Left forelimb (tissue), 1 donor: ENCODE measurements around the gene MBNL3.
"Not testable (repeated sequence)": the region's sequence is repeated elsewhere in the genome, so short reads cannot be mapped to it uniquely, and the experiment has no call there.

Experiments used
- DNase-seq: peaks from one replicate; pipeline ENCODE4 v3.0.0-alpha.2; 2018; ENCODE audit warnings: low spot score

Gene MBNL3

GRCh38 chrX:132474544-132475248 is 14.1 kb downstream of the MBNL3 start:
- no peak for DNase-seq

- no peak for DNase-seq
Observed at GRCh38 chrX:132472397-132472796, 16.4 kb downstream of the MBNL3 start.

- DNase-seq: no peak
Observed at GRCh38 chrX:132470831-132471230, 18.0 kb downstream of the MBNL3 start.

- DNase-seq: no peak
Observed at GRCh38 chrX:132470179-132470578, 18.7 kb downstream of the MBNL3 start.

- no peak for DNase-seq
Observed at GRCh38 chrX:132468454-132468853, 20.4 kb downstream of the MBNL3 start.

DNA sequence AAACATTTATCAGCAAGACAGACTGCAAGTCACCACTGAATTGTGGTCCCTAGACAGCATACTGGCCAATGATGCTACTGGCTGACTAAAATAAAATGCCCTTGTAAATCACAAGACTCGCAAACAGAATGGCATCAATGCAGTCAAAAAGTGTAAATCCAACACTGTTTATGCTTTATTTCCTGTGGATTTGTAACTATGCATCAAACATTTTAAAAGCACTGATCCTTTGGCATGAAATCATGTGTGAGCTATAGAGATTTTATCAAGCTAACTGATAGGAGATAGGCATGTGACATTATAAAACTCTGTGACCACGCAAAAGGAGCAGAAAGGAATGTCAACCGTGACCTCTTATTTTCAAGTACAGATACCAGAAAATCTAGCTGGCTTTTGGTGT is 20.8 kb downstream of the MBNL3 start:
- DNase-seq: no peak

- no peak for DNase-seq
Observed at GRCh38 chrX:132467026-132467425, 21.8 kb downstream of the MBNL3 start.

- no peak for DNase-seq
Observed at GRCh38 chrX:132463411-132463810, 25.4 kb downstream of the MBNL3 start.

- DNase-seq: no peak
Observed at GRCh38 chrX:132461886-132462285, 27.0 kb downstream of the MBNL3 start.

DNA sequence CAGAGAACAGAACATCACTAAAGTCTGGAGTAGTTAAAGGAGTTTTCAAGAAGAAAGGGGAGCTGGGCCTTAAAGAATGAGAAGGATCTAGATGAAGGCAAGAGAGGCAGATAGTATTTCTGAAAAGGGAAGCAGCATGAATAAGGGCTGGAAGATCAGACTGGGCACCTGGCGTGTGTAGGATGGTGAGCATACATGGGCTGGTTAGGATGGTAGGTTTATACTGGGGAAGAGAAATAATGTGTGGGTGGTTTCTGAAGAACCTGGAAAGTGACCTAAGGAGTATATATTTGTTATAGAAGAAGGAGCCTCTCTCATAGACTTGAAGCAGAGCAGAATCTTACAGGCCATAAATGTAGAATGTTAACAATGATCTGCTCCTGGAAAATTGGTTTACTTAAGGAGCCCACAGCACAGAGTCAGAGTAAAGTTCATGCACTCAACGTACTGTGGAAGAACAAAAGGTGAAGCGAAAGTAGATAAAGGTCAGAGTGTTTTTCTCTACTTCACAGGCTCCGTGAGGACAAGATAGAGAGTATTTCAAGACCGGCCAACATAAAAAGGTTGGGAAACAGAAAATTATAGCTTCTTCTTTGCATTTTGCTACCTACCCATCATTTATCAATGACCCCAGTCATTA is 35.8 kb downstream of the MBNL3 start:
- no peak for DNase-seq

DNA sequence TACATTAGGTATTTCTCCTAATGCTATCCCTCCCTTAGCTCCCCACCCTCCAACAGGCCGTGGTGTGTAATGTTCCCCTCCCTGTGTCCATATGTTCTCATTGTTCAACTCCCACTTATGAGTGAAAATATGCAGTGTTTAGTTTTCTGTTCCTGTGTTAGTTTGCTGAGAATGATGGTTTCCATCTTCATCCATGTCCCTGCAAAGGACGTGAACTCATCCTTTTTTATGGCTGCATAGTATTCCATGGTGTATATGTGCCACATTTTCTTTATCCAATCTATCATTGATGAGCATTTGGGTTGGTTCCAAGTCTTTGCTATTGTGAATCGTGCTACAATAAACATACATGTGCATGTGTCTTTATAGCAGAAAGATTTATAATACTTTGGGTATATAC is 42.9 kb downstream of the MBNL3 start:
- DNase-seq: not testable (repeated sequence)

- no peak for DNase-seq
Observed at GRCh38 chrX:132444936-132445335, 43.9 kb downstream of the MBNL3 start.

- DNase-seq: no peak
Observed at GRCh38 chrX:132443196-132444135, 45.4 kb downstream of the MBNL3 start.

DNA sequence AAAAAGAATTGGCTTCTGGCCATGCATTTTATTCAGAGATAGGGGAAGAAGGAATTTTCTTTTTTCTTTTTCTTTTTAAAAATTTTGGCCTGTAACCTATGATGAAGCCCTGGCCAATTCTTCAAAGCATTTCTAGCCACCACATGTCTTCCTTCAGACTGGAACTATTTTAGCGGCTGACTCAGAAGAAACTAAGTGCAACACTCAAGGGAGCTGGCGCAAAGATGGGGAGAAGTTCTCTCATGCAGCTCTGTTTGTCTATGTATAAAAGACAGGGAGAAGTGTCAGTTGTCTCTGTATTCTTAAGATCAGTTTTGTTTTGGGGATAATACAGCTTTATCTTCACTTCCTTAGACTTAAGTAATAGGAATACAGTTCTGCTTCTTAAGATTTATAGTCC is 46.1 kb downstream of the MBNL3 start:
- no peak for DNase-seq

- DNase-seq: no peak
Observed at GRCh38 chrX:132435222-132435621, 53.6 kb downstream of the MBNL3 start.

DNA sequence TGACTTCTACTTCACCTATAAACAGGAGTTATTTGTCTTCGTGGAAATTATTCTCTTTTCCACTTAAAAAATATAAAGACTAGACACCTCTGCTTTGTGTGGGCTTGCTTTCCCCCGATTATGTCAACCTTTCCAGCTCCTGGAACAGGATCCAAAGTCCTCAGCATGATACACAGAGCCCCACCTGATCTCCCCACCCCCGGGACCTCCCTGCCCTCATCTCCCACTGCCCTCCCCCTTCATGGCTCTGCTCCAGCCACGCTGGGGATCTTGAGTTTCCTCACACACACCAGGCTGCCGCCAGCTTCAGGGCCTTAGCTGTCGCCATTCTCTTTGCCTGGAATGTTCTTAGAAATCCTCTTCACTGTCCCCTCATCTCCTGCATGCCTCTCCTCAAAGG is 55.3 kb downstream of the MBNL3 start:
- no peak for DNase-seq

DNA sequence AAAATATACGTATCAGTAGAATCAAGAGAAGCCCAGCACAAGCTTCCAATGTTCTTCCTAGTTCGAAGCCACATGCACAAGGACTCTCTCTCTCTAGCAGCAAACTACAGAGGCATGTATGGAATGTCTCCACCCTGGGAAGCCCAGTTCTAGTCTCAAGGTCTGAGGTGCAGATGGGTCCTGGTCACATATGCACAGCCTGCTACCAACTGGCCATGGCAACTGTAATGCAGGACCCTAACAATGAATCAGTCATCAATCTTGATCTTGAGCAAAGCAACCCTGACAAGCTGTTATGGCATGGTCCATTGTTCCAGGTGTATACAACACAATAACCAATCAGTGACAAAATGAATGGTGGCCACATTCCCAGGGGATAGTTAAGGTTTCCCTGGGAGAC is 55.8 kb downstream of the MBNL3 start:
- no peak for DNase-seq

DNA sequence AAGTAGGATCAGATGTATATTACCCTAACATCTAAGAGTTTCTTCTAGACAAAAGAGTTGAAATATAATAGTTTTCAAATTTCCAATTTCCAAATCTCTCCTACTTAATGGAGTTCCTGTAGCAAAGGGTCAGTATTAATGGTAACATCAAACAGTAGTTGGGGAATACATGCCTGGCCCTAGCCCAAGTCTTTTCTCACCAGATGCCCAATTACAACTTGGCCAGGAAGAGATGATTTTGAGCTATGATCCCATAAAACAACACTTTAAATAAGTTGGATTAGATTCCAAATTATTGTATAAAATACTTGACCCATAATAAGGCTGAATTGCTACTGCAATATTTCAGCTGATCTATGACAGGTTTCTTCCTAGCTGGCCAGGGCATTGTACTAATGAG is 59.9 kb downstream of the MBNL3 start:
- DNase-seq: no peak

DNA sequence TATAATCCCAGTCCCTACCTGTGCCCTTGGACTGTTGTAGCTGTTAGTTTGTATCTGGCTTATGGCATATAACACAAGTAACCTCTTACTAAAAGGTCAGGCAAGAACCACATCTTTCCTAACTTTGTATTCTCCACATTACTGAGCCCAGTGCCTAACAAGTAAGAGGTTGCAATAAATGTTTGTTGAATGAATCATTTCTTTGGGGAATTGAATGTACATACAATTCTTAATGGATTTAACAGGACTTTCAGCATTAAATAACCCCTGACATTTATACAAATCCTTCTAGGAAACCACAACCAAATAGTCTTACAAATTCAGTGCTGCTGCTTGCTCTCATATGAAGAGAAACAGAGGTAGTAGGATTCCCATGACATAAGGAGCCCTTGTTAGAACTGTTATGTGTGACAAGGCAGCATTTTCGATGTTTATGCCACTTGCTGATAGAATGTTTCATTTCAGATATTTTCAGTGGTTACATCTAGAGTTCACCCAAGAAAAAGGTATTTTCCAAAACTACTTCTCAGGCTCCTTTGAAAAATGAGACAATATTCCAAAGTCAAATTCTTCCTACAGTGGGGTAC is 62.0 kb downstream of the MBNL3 start:
- no peak for DNase-seq

- no peak for DNase-seq
Observed at GRCh38 chrX:132425744-132426318, 63.0 kb downstream of the MBNL3 start.

DNA sequence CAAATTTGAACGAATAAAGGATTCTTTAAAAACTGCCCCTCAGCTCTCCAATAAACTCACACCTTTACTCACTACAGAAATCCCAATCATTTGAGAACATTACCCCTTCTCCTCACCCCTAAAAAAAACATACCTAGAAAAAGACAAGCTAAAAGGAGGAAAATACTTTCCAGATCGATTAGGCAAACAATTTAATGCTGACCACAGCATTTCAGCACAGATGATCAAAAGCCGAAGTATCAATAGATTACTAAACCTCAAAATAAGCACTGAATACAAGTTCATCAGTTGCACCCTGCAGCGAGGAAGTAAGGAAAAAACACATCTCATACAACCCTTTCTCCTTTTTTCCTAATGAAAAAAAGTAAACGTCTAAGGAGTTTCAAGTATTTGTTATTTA is 65.5 kb downstream of the MBNL3 start:
- DNase-seq: no peak

DNA sequence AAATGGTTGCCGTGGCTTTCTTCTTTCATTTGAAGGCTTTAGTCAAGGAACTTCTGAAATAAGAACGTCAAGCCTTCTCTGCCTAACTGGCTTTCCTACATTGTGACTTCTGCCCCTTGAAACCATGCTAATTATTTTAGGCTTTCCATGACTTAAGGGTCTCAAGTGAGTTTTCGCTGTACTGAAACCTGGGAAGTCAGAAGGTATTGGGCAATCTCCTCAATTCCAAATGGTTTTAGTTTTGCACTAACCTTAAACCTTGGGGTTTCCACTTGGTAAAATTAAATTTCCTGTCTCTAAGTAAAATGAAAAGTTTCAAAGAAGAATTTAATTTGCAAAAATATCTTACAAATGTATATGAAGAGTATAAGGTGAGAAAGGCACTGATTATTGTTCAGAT is 73.8 kb downstream of the MBNL3 start:
- no peak for DNase-seq
